NCI-H82 treated with DMSO at 0.1 percent for 48 hours (cell line): ENCODE measurements around the gene MSI2.

Experiments
- DNase-seq: peaks from one replicate; lab custom pipeline; 2025; ENCODE audit not compliant: unreplicated experiment; lab: John Stamatoyannopoulos, UW

Gene MSI2

GRCh38 chr17:57550668-57551315, 294.5 kb downstream of the MSI2 start:
- DNase-seq: no peak

- no peak for DNase-seq
Measured at GRCh38 chr17:57551321-57552079, 295.2 kb downstream of the MSI2 start.

GRCh38 chr17:57552114-57552624, 295.8 kb downstream of the MSI2 start:
- DNase-seq: peak; percentile 86

GRCh38 chr17:57553526-57553925, 297.2 kb downstream of the MSI2 start:
- peak; percentile 74 for DNase-seq

GRCh38 chr17:57553991-57554825, 297.9 kb downstream of the MSI2 start:
- DNase-seq: peak; percentile 97

GRCh38 chr17:57554826-57555635, 298.7 kb downstream of the MSI2 start:
- DNase-seq: no peak

GRCh38 chr17:57555636-57556175, 299.4 kb downstream of the MSI2 start:
- no peak for DNase-seq

- no peak for DNase-seq
Measured at GRCh38 chr17:57556320-57556719, 300.0 kb downstream of the MSI2 start.

GRCh38 chr17:57556977-57557376, 300.7 kb downstream of the MSI2 start:
- peak; percentile 69 for DNase-seq

GRCh38 chr17:57557416-57557815, 301.1 kb downstream of the MSI2 start:
- DNase-seq: no peak

- DNase-seq: no peak
Measured at GRCh38 chr17:57557834-57558681, 301.7 kb downstream of the MSI2 start.

GRCh38 chr17:57559226-57559625, 302.9 kb downstream of the MSI2 start:
- no peak for DNase-seq

- no peak for DNase-seq
Measured at GRCh38 chr17:57559634-57560318, 303.5 kb downstream of the MSI2 start.

GRCh38 chr17:57560319-57560705, 304.0 kb downstream of the MSI2 start:
- DNase-seq: no peak

GRCh38 chr17:57561072-57561861, 304.9 kb downstream of the MSI2 start:
- no peak for DNase-seq

- DNase-seq: no peak
Measured at GRCh38 chr17:57562184-57562698, 305.9 kb downstream of the MSI2 start.

- peak; percentile 24 for DNase-seq
Measured at GRCh38 chr17:57563958-57564357, 307.6 kb downstream of the MSI2 start.

GRCh38 chr17:57565176-57565575, 308.9 kb downstream of the MSI2 start:
- DNase-seq: no peak
